Sigmoid colon (tissue), 4 donors: ENCODE data around the gene ZNF76.
A peak's percentile ranks its signal among the peaks of the same experiment; 100 is the strongest.

ENCODE experiments used
- POLR2A ChIP-seq, 2 donors: fragments of 450-650 bp; IDR thresholded peaks; one replicate each; pipeline ENCODE4 v1.6.1; 2016; ENCODE audit warnings: antibody characterized with exemption in 2 of 2, mild to moderate bottlenecking in 2 of 2, moderate library complexity in 2 of 2
- POLR2AphosphoS5 ChIP-seq, 4 donors: sonication (generic); formaldehyde crosslinking; IDR thresholded peaks; one replicate each; pipeline ENCODE4 v1.6.1; 2017; ENCODE audit warnings: antibody characterized with exemption in 4 of 4
- TF ChIP-seq, protein P1 (sequence below), 4 experiments: fragments of 450-650 bp in 3 of 4; fragments of 200-600 bp in 1 of 4; IDR thresholded peaks; one replicate each; pipeline ENCODE4 v1.5.1; 2016 to 2019; ENCODE audit warnings: antibody characterized with exemption in 4 of 4, mild to moderate bottlenecking in 3 of 4, moderate library complexity in 2 of 4

DNA sequence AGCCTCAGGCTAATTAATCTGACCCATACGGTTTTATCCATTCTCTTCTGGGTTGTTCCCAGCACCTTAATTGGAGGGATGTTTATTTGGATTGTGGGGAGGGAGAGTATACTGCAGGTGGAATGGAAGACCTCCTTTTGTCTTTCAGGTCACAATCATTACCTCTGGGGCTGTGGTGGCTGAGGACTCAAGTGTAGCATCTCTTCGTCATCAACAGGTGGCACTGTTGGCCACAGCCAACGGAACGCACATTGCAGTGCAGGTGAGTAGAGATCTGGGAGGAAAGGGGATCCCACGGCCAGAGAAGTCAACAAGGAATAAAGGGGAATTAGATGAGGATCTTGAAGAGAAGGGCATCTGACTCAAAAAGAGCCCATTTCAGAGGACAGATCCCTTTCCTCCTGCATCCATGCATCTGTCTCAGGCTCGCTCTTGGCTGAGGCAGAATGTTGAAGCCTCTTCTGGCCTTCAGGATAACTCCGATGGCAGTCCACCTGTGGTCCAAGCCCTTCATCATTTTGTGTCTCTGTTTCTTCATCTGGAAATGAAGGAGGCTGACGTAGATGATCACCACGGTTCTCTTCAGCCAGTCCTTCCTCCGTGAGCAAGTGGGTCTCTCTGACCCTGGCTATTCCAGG, 34.9 kb downstream of the ZNF76 start:
- TF ChIP-seq, protein P1, sequence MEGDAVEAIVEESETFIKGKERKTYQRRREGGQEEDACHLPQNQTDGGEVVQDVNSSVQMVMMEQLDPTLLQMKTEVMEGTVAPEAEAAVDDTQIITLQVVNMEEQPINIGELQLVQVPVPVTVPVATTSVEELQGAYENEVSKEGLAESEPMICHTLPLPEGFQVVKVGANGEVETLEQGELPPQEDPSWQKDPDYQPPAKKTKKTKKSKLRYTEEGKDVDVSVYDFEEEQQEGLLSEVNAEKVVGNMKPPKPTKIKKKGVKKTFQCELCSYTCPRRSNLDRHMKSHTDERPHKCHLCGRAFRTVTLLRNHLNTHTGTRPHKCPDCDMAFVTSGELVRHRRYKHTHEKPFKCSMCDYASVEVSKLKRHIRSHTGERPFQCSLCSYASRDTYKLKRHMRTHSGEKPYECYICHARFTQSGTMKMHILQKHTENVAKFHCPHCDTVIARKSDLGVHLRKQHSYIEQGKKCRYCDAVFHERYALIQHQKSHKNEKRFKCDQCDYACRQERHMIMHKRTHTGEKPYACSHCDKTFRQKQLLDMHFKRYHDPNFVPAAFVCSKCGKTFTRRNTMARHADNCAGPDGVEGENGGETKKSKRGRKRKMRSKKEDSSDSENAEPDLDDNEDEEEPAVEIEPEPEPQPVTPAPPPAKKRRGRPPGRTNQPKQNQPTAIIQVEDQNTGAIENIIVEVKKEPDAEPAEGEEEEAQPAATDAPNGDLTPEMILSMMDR (IDR thresholded peaks at IDR 0.05), result peak; percentile 32 to 71 (median 65)
- no peak for TF ChIP-seq POLR2A (IDR thresholded peaks at IDR 0.05)
- no peak for TF ChIP-seq POLR2AphosphoS5 (IDR thresholded peaks at IDR 0.05)
